PC-9 (cell line): Measurements from ENCODE around the gene TROAP. TPM values are rescaled to one million over a fixed set of nuclear protein-coding genes. Genes with fewer than 3 reads are reported as not detected.

ENCODE experiments used
- BruUV-seq: library from RNA; stranded (reverse); fragments of 400-500 nt; replicated peaks from 2 replicates; lab custom pipeline; 2021; lab: Mats Ljungman, UMichigan
- CTCF ChIA-PET: fragments of 300-600 bp; sonication (Branson Sonifier 250); formaldehyde crosslinking; loops from one replicate; lab custom pipeline; 2022; ENCODE audit warnings: antibody characterized with exemption; lab: Charles Lee
- POLR2A ChIA-PET: fragments of 300-600 bp; sonication (Branson Sonifier 250); formaldehyde crosslinking; loops from one replicate; lab custom pipeline; 2022; ENCODE audit warnings: antibody characterized with exemption; ENCODE audit not compliant: unreplicated experiment; lab: Charles Lee
- DNase-seq, 2 experiments: peaks; one replicate each; pipeline versions ENCODE4 v3.0.0 to v3.0.0-alpha.2; 2015 to 2022; ENCODE audit warnings: mixed read lengths in 1 of 2
- H2AFZ ChIP-seq: fragments of 200-600 bp; sonication (generic); 2 replicates; pipeline ENCODE4 v1.8.1; 2017; ENCODE audit warnings: antibody characterized with exemption
- H3F3A ChIP-seq: fragments of 200-600 bp; sonication (generic); 2 replicates; pipeline ENCODE4 v1.8.1; 2017; ENCODE audit warnings: antibody characterized with exemption, mild to moderate bottlenecking, low read depth; ENCODE audit not compliant: insufficient read depth
- H3K27ac ChIP-seq: fragments of 200-600 bp; sonication (generic); 2 replicates; pipeline ENCODE4 v1.6.1; 2016; ENCODE audit warnings: mixed run types
- H3K27me3 ChIP-seq: fragments of 200-600 bp; sonication (generic); 2 replicates; pipeline ENCODE4 v1.6.1; 2016; ENCODE audit warnings: low read depth, mixed run types; ENCODE audit not compliant: insufficient read depth
- H3K36me3 ChIP-seq: fragments of 200-600 bp; sonication (generic); 2 replicates; pipeline ENCODE4 v1.6.1; 2016; ENCODE audit warnings: low read depth, mixed run types
- H3K4me1 ChIP-seq: fragments of 200-600 bp; sonication (generic); replicated peaks from 2 replicates; pipeline ENCODE4 v1.6.1; 2016; ENCODE audit warnings: mixed run types; ENCODE audit not compliant: insufficient read depth
- H3K4me2 ChIP-seq: fragments of 200-600 bp; sonication (generic); 2 replicates; pipeline ENCODE4 v1.6.1; 2017; ENCODE audit warnings: mixed run types
- H3K4me3 ChIP-seq: fragments of 200-600 bp; sonication (generic); 2 replicates; pipeline ENCODE4 v1.6.1; 2016; ENCODE audit warnings: mixed run types
- H3K79me2 ChIP-seq: fragments of 200-600 bp; sonication (generic); 2 replicates; pipeline ENCODE4 v1.6.1; 2017; ENCODE audit warnings: low read depth, mixed run types
- H3K9me2 ChIP-seq: fragments of 200-600 bp; sonication (generic); 2 replicates; pipeline ENCODE4 v1.8.1; 2017; ENCODE audit warnings: mild to moderate bottlenecking; ENCODE audit not compliant: insufficient read depth
- H3K9me3 ChIP-seq: fragments of 200-600 bp; sonication (generic); 2 replicates; pipeline ENCODE4 v1.8.1; 2016; ENCODE audit warnings: low read depth; ENCODE audit not compliant: insufficient read depth
- H4K20me1 ChIP-seq: fragments of 200-600 bp; sonication (generic); 2 replicates; pipeline ENCODE4 v1.8.1; 2017; ENCODE audit not compliant: insufficient read depth
- CTCF ChIP-seq: fragments of 200-600 bp; sonication (generic); conservative IDR thresholded peaks from 2 replicates; pipeline ENCODE4 v1.6.1; 2017; ENCODE audit warnings: mixed run types, antibody characterized with exemption, mild to moderate bottlenecking, moderate library complexity
- EZH2 ChIP-seq: fragments of 200-600 bp; sonication (generic); IDR thresholded peaks from 2 replicates; pipeline ENCODE4 v1.8.0; 2017; ENCODE audit warnings: antibody characterized with exemption, low read depth
- intact Hi-C: fragments of 100-400 bp; cut with micrococcal nuclease; formaldehyde crosslinking; loops from one replicate; pipeline ENCODE4 v1.10.0; 2022; ENCODE audit not compliant: unreplicated experiment
- total RNA-seq: library from RNA; stranded (reverse); gene quantifications from 2 replicates; pipeline ENCODE4 v1.2.3, GENCODE V29; 2021

The TROAP gene
- total RNA-seq, 1 experiment from 2014 or later: 79.9 TPM

GRCh38 chr12:49293056-49293956 lies 29.7 kb upstream of the TROAP start:
- ChIA-PET CTCF (interaction anchor here (0.6 to 0.7 kb wide), 2 partner anchors 45 to 65 kb away, joined by 3 to 5 read pairs; no protein-coding TSS in a partner anchor), POLR2A (no interaction called here)
- no peaks in the 10 kb centered on the region for H3K9me3 ChIP-seq
- H3K4me3 ChIP-seq: no peak overlapping the region
- DNase-seq: no peak
- 0 out of 2 replicates have a peak, but pooled peaks cover 2% of the 10 kb centered on the region for H3K27me3 ChIP-seq
- H3K4me1 ChIP-seq: no peaks in the 10 kb centered on the region
- intact Hi-C loops: no loop called here
- H3K79me2 ChIP-seq: no peaks in the 10 kb centered on the region
- no peaks in the 10 kb centered on the region for H4K20me1 ChIP-seq
- H3K27ac ChIP-seq: no peak overlapping the region
- no peaks in the 10 kb centered on the region for H3F3A ChIP-seq
- no peaks in the 10 kb centered on the region for H3K9me2 ChIP-seq
- no peak overlapping the region for H3K4me2 ChIP-seq
- BruUV-seq: no TSS peak
- TF ChIP-seq CTCF: no peak
- TF ChIP-seq EZH2: no peak
- H2AFZ ChIP-seq: no peak overlapping the region
- H3K36me3 ChIP-seq: no peaks in the 10 kb centered on the region

DNA sequence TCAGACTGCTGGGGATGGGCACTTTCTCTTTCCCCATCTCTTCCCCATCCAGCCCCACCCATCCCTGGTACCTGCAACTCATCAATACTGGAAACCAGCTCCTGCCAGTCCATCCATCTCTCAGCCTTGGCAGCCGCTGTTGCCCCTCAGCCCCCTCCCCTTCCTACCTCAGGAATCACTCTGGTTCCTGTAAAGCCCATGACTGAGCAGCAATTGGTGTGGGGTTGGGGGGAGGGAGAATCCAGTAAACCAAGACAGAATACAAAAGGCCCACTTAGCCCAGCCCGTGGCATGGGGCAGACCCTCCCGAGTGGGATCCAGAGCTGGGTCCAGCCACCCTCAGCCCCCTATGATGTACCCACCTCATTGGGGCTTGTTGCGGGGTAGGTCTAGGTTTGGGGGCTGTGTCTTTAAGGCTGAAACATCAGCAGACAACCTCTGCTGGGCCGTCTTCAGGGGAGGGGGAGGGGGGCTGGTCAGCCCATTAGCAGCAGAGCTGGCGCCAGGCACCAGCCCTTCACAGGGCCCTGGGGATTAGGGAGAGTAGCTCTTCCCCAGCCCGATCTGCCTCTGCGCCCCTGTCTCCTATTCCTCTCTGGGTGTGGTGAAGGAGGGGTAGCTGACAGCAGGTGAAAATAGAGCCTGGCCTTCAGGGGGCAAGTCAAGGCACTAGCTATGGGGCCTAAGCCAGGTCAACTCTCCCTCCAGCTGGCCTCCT lies 28.8 kb upstream of the TROAP start:
- ChIA-PET POLR2A (no interaction called here), CTCF (interaction anchor here (0.5 to 0.7 kb wide), 3 partner anchors 44 to 316 kb away, joined by 3 to 4 read pairs (median 3); partner anchors contain the start of gene WNT1)
- intact Hi-C loops: no loop called here
- no peak overlapping the region for H3K4me3 ChIP-seq
- no peak for TF ChIP-seq CTCF
- no peak for TF ChIP-seq EZH2
- H3K27ac ChIP-seq: no peak overlapping the region
- no peaks in the 10 kb centered on the region for H3K9me2 ChIP-seq
- BruUV-seq: no TSS peak
- DNase-seq: no peak
- H3K4me1 ChIP-seq: no peaks in the 10 kb centered on the region
- no peaks in the 10 kb centered on the region for H3F3A ChIP-seq
- 0 out of 2 replicates have a peak, but pooled peaks cover 2% of the 10 kb centered on the region for H3K27me3 ChIP-seq
- H4K20me1 ChIP-seq: no peaks in the 10 kb centered on the region
- no peak overlapping the region for H3K4me2 ChIP-seq
- H2AFZ ChIP-seq: no peak overlapping the region
- H3K79me2 ChIP-seq: no peaks in the 10 kb centered on the region
- H3K36me3 ChIP-seq: no peaks in the 10 kb centered on the region
- H3K9me3 ChIP-seq: no peaks in the 10 kb centered on the region

GRCh38 chr12:49294804-49295081 lies 28.3 kb upstream of the TROAP start:
- POLR2A ChIA-PET: no interaction called here

More at GRCh38 chr12:49294804-49295081, 28.3 kb upstream of the TROAP start:
- H3K36me3 ChIP-seq: no peaks in the 10 kb centered on the region
- no peak overlapping the region for H3K4me2 ChIP-seq
- intact Hi-C loops: no loop called here
- no peaks in the 10 kb centered on the region for H3K9me2 ChIP-seq
- H3K4me3 ChIP-seq: no peak overlapping the region
- H3F3A ChIP-seq: no peaks in the 10 kb centered on the region
- no TSS peak for BruUV-seq
- DNase-seq: no peak
- TF ChIP-seq CTCF: no peak
- no peak for TF ChIP-seq EZH2
- H2AFZ ChIP-seq: no peak overlapping the region
- H3K79me2 ChIP-seq: no peaks in the 10 kb centered on the region
- H3K9me3 ChIP-seq: no peaks in the 10 kb centered on the region
- CTCF ChIA-PET: interaction anchor here (0.5 kb wide), 1 partner anchor 317 kb away, joined by 3 read pairs; the partner anchor contains the start of gene WNT1
- H3K4me1 ChIP-seq: no peaks in the 10 kb centered on the region
- H3K27ac ChIP-seq: no peak overlapping the region
- no peaks in the 10 kb centered on the region for H4K20me1 ChIP-seq
- 0 out of 2 replicates have a peak, but pooled peaks cover 2% of the 10 kb centered on the region for H3K27me3 ChIP-seq
